Thymus (tissue), 11 donors: Measurements from ENCODE around the gene PTPRT. TPM values are rescaled to one million over a fixed set of nuclear protein-coding genes. Genes with fewer than 3 reads are reported as not detected.

Experiments
- DNase-seq, 9 donors: peaks; one replicate each; pipeline ENCODE4 v3.0.0-alpha.2; 2013; ENCODE audit warnings: low spot score in 9 of 9, low read depth in 6 of 9, missing footprints in 1 of 9
- H3K27ac ChIP-seq, 2 donors: one replicate each; pipeline ENCODE4 v1.5.1; 2013; ENCODE audit warnings: control low read depth in 1 of 2, low read depth in 1 of 2, low read length in 1 of 2, mild to moderate bottlenecking in 1 of 2, moderate library complexity in 1 of 2
- H3K27me3 ChIP-seq, 2 donors: one replicate each; pipeline ENCODE4 v1.5.1; 2013; ENCODE audit warnings: low read length in 1 of 2; ENCODE audit not compliant: control insufficient read depth in 2 of 2, insufficient read depth in 1 of 2
- H3K36me3 ChIP-seq, 2 donors: one replicate each; pipeline ENCODE4 v1.5.1; 2013; ENCODE audit warnings: low read length in 1 of 2, mild to moderate bottlenecking in 1 of 2, moderate library complexity in 1 of 2; ENCODE audit not compliant: control insufficient read depth in 2 of 2, insufficient read depth in 2 of 2
- H3K4me1 ChIP-seq, 2 donors: one replicate each; pipeline ENCODE4 v1.5.1; 2013; ENCODE audit warnings: low read length in 2 of 2; ENCODE audit not compliant: control insufficient read depth in 2 of 2, insufficient read depth in 2 of 2
- H3K4me3 ChIP-seq, 2 donors: one replicate each; pipeline ENCODE4 v1.5.1; 2013; ENCODE audit warnings: low read length in 2 of 2, control low read depth in 1 of 2, mild to moderate bottlenecking in 1 of 2
- H3K9me3 ChIP-seq, 2 donors: one replicate each; pipeline ENCODE4 v1.5.1; 2013; ENCODE audit warnings: low read length in 1 of 2, mild to moderate bottlenecking in 1 of 2; ENCODE audit not compliant: control insufficient read depth in 2 of 2, insufficient read depth in 1 of 2
- WGBS: extraction: QIAGEN DNeasy Blood & Tissue Kit; methylation state at CpG from one replicate; pipeline ENCODE4 v1.1.7; 2013; 5-methylcytosine and 5-hydroxymethylcytosine counted together
- polyA plus RNA-seq: library from polyadenylated mRNA; stranded (reverse); fragments of 200-250 nt; gene quantifications from one replicate; pipeline ENCODE4 v1.2.3, GENCODE V29; 2013
- total RNA-seq: library from RNA; stranded (reverse); fragments of 120-200 nt; gene quantifications from one replicate; pipeline ENCODE4 v1.2.4, GENCODE V29; 2013
- donor health status: healthy.

Gene PTPRT
- total and polyA plus RNA-seq, 2 donors: 2.4 to 4.5 TPM

GRCh38 chr20:42635699-42636411 is 553.9 kb downstream of the PTPRT start:
- no peaks in the 10 kb centered on the region for H3K4me1 ChIP-seq
- no peak for DNase-seq
- H3K27ac ChIP-seq: no peak overlapping the region
- 93% methylated on average over 6 of the region's 6 CpGs for WGBS
- no peak overlapping the region for H3K4me3 ChIP-seq
- H3K9me3 ChIP-seq: no peaks in the 10 kb centered on the region
- H3K36me3 ChIP-seq: no peaks in the 10 kb centered on the region
- H3K27me3 ChIP-seq: no peaks in the 10 kb centered on the region

- Histone ChIP-seq H3K27me3 (no peaks in the 10 kb centered on the region), H3K9me3 (no peaks in the 10 kb centered on the region), H3K27ac (no peak overlapping the region), H3K36me3 (no peaks in the 10 kb centered on the region), H3K4me3 (no peak overlapping the region), H3K4me1 (no peaks in the 10 kb centered on the region)
- no peak for DNase-seq
- 90% methylated on average over 2 of the region's 2 CpGs for WGBS
These were observed 555.5 kb downstream of the PTPRT start for GRCh38 chr20:42634156-42634555.

- no peak overlapping the region for H3K4me3 ChIP-seq
- no peak overlapping the region for H3K27ac ChIP-seq
- DNase-seq: no peak
- 85% methylated on average over 1 of the region's 1 CpG for WGBS
- no peaks in the 10 kb centered on the region for H3K27me3 ChIP-seq
- no peaks in the 10 kb centered on the region for H3K4me1 ChIP-seq
- no peaks in the 10 kb centered on the region for H3K36me3 ChIP-seq
- no peaks in the 10 kb centered on the region for H3K9me3 ChIP-seq
These were observed 561.0 kb downstream of the PTPRT start for GRCh38 chr20:42628683-42629082.

- Histone ChIP-seq H3K4me1 (no peaks in the 10 kb centered on the region), H3K4me3 (no peak overlapping the region), H3K27me3 (no peaks in the 10 kb centered on the region), H3K36me3 (no peaks in the 10 kb centered on the region), H3K27ac (no peak overlapping the region), H3K9me3 (no peaks in the 10 kb centered on the region)
- DNase-seq: no peak
- WGBS: 90% methylated on average over 3 of the region's 3 CpGs
These were observed 576.6 kb downstream of the PTPRT start for GRCh38 chr20:42613076-42613475.

GRCh38 chr20:42611889-42612837 is 577.5 kb downstream of the PTPRT start:
- H3K9me3 ChIP-seq: no peaks in the 10 kb centered on the region
- WGBS: 69% methylated on average over 7 of the region's 7 CpGs
- no peak overlapping the region for H3K27ac ChIP-seq
- H3K36me3 ChIP-seq: no peaks in the 10 kb centered on the region
- no peak overlapping the region for H3K4me3 ChIP-seq
- no peak for DNase-seq
- no peaks in the 10 kb centered on the region for H3K4me1 ChIP-seq
- no peaks in the 10 kb centered on the region for H3K27me3 ChIP-seq

- no peaks in the 10 kb centered on the region for H3K27me3 ChIP-seq
- no peak overlapping the region for H3K27ac ChIP-seq
- H3K36me3 ChIP-seq: no peaks in the 10 kb centered on the region
- H3K4me1 ChIP-seq: no peaks in the 10 kb centered on the region
- H3K9me3 ChIP-seq: no peaks in the 10 kb centered on the region
- DNase-seq: no peak
- no peak overlapping the region for H3K4me3 ChIP-seq
- WGBS: 92% methylated on average over 4 of the region's 4 CpGs
These were observed 578.3 kb downstream of the PTPRT start for GRCh38 chr20:42611423-42611822.

- H3K27ac ChIP-seq: no peak overlapping the region
- H3K9me3 ChIP-seq: no peaks in the 10 kb centered on the region
- no peaks in the 10 kb centered on the region for H3K27me3 ChIP-seq
- H3K4me3 ChIP-seq: no peak overlapping the region
- H3K4me1 ChIP-seq: no peaks in the 10 kb centered on the region
- H3K36me3 ChIP-seq: no peaks in the 10 kb centered on the region
- 84% methylated on average over 4 of the region's 4 CpGs for WGBS
- DNase-seq: no peak
These were observed 579.6 kb downstream of the PTPRT start for GRCh38 chr20:42610070-42610469.

- no peaks in the 10 kb centered on the region for H3K27me3 ChIP-seq
- H3K27ac ChIP-seq: no peak overlapping the region
- no peaks in the 10 kb centered on the region for H3K36me3 ChIP-seq
- no peak for DNase-seq
- H3K4me3 ChIP-seq: no peak overlapping the region
- H3K4me1 ChIP-seq: no peaks in the 10 kb centered on the region
- no peaks in the 10 kb centered on the region for H3K9me3 ChIP-seq
- WGBS: 86% methylated on average over 4 of the region's 4 CpGs
These were observed 580.1 kb downstream of the PTPRT start for GRCh38 chr20:42609618-42610017.
